A549 (cell line): ENCODE data around the gene ZFHX3. TPM values are rescaled to one million over a fixed set of nuclear protein-coding genes. Genes with fewer than 3 reads are reported as not detected.

Source experiments
- ATAC-seq, 2 experiments: fragments of 200-7000 bp in 1 of 2; fragments of >200 bp in 1 of 2; cut with Nextera tagmentation in 1 of 2; cut with Tn5 transposase in 1 of 2; 3 replicates each; pipeline versions ENCODE4 v1.8.0 to v1.9.1; 2018 to 2020; ENCODE audit warnings: mild to moderate bottlenecking in 1 of 2, moderate library complexity in 1 of 2
- CTCF ChIA-PET: fragments of 300-600 bp; sonication (Branson Sonifier 250); formaldehyde crosslinking; extraction: SDS; loops from one replicate; lab custom pipeline; 2021; ENCODE audit warnings: antibody characterized with exemption, inconsistent platforms; lab: Yijun Ruan, JAX
- POLR2A ChIA-PET: fragments of 350-600 bp; formaldehyde crosslinking; extraction: SDS; loops from one replicate; lab custom pipeline; 2021; ENCODE audit warnings: antibody characterized with exemption, inconsistent platforms; lab: Yijun Ruan, JAX
- DNase-seq, 2 experiments: peaks; one replicate each; pipeline versions ENCODE4 v3.0.0 to v3.0.0-alpha.2; 2011 to 2016; ENCODE audit warnings: low read depth in 1 of 2, low spot score in 1 of 2
- FAIRE-seq: peaks from 2 replicates; lab custom pipeline; 2011; peaks lifted over from hg19 to GRCh38; lab: Jason Lieb, UNC
- H3K27ac ChIP-seq, 2 experiments: fragments of >200 bp; sonication (Bioruptor Twin); formaldehyde crosslinking; 3 replicates each; pipeline ENCODE4 v1.5.1; 2016 to 2017
- H3K4me1 ChIP-seq: fragments of >200 bp; sonication (Bioruptor Twin); formaldehyde crosslinking; 3 replicates; pipeline ENCODE4 v1.6.1; 2016
- H3K4me2 ChIP-seq: fragments of >200 bp; sonication (Bioruptor Twin); formaldehyde crosslinking; 3 replicates; pipeline ENCODE4 v1.6.1; 2016
- H3K4me3 ChIP-seq: fragments of >200 bp; sonication (Bioruptor Twin); formaldehyde crosslinking; 3 replicates; pipeline ENCODE4 v1.5.1; 2016
- H3K9me3 ChIP-seq: fragments of >200 bp; sonication (Bioruptor Twin); formaldehyde crosslinking; 3 replicates; pipeline ENCODE4 v1.6.1; 2016
- CHD4 ChIP-seq: fragments of 200-600 bp; sonication (generic); IDR thresholded peaks from 2 replicates; pipeline ENCODE4 v1.6.1; 2016; ENCODE audit warnings: antibody characterized with exemption, mild to moderate bottlenecking, borderline replicate concordance
- FOSB ChIP-seq: fragments of 250-450 bp; sonication (Bioruptor Pico); IDR thresholded peaks from 2 replicates; pipeline ENCODE4 v1.5.0; 2020; ENCODE audit warnings: mild to moderate bottlenecking, moderate library complexity
- FOSL2 ChIP-seq, 2 experiments: fragments of 450-650 bp in 1 of 2; fragments of >200 bp in 1 of 2; sonication (Bioruptor Twin) in 1 of 2; formaldehyde crosslinking; IDR thresholded peaks; 2 replicates each; pipeline versions ENCODE4 v1.5.0 to v1.6.1; 2016 to 2020; ENCODE audit warnings: mild to moderate bottlenecking in 1 of 2, moderate library complexity in 1 of 2
- FOXS1 ChIP-seq: fragments of 250-450 bp; sonication (Bioruptor Pico); IDR thresholded peaks from 2 replicates; pipeline ENCODE4 v1.5.0; 2020; ENCODE audit warnings: mild to moderate bottlenecking, moderate library complexity
- GATA3 ChIP-seq: IDR thresholded peaks from 2 replicates; pipeline ENCODE4 v1.6.1; 2012; ENCODE audit warnings: borderline replicate concordance
- HDAC2 ChIP-seq: fragments of 200-600 bp; sonication (generic); IDR thresholded peaks from 2 replicates; pipeline ENCODE4 v1.6.1; 2016
- HOXB13 ChIP-seq: fragments of 250-450 bp; sonication (Bioruptor Pico); IDR thresholded peaks from 2 replicates; pipeline ENCODE4 v1.5.0; 2020; ENCODE audit warnings: low read depth, mild to moderate bottlenecking, moderate library complexity
- MAZ ChIP-seq: fragments of 150-350 bp; IDR thresholded peaks from 2 replicates; pipeline ENCODE4 v1.6.1; 2014; ENCODE audit warnings: antibody characterized with exemption, low read depth, low read length, borderline replicate concordance
- MYC ChIP-seq: IDR thresholded peaks from 2 replicates; pipeline ENCODE4 v1.6.1; 2012; ENCODE audit warnings: mild to moderate bottlenecking, inconsistent platforms, low read length, improper control_type of control experiment, borderline replicate concordance
- NPAS2 ChIP-seq: fragments of 250-450 bp; sonication (Bioruptor Pico); IDR thresholded peaks from 2 replicates; pipeline ENCODE4 v1.8.0; 2022; ENCODE audit warnings: mild to moderate bottlenecking, moderate library complexity, borderline replicate concordance
- NR3C1 ChIP-seq: fragments of >200 bp; sonication (Bioruptor Twin); formaldehyde crosslinking; IDR thresholded peaks from 3 replicates; pipeline ENCODE4 v1.6.1; 2017
- PHF8 ChIP-seq: fragments of 200-600 bp; sonication (generic); IDR thresholded peaks from 2 replicates; pipeline ENCODE4 v1.6.1; 2016; ENCODE audit warnings: low read depth, mild to moderate bottlenecking, antibody characterized with exemption, moderate library complexity, borderline replicate concordance
- POLR2AphosphoS2 ChIP-seq: conservative IDR thresholded peaks from 2 replicates; pipeline ENCODE4 v1.6.1; 2012; ENCODE audit warnings: low read length, improper control_type of control experiment, inconsistent platforms
- RARB ChIP-seq: fragments of 250-450 bp; sonication (Bioruptor Pico); IDR thresholded peaks from 2 replicates; pipeline ENCODE4 v1.8.0; 2021; ENCODE audit warnings: mild to moderate bottlenecking, moderate library complexity
- SMC3 ChIP-seq: fragments of >200 bp; sonication (Bioruptor Twin); formaldehyde crosslinking; IDR thresholded peaks from 3 replicates; pipeline ENCODE4 v1.6.1; 2018; ENCODE audit warnings: inconsistent platforms
- SREBF2 ChIP-seq: fragments of 450-650 bp; IDR thresholded peaks from 2 replicates; pipeline ENCODE4 v1.6.1; 2014; ENCODE audit warnings: mild to moderate bottlenecking, moderate library complexity
- ZC3H11A ChIP-seq: fragments of 450-650 bp; IDR thresholded peaks from 2 replicates; pipeline ENCODE4 v1.6.1; 2014; ENCODE audit warnings: antibody characterized with exemption, mild to moderate bottlenecking
- ZNF302 ChIP-seq: fragments of 250-450 bp; sonication (Bioruptor Pico); IDR thresholded peaks from 2 replicates; pipeline ENCODE4 v1.9.0; 2021; ENCODE audit warnings: inconsistent platforms, mild to moderate bottlenecking, moderate library complexity
- ZSCAN20 ChIP-seq: fragments of 250-450 bp; sonication (Bioruptor Pico); IDR thresholded peaks from 2 replicates; pipeline ENCODE4 v1.8.0; 2022; ENCODE audit warnings: mild to moderate bottlenecking, moderate library complexity
- WGBS: methylation state at CpG from one replicate; pipeline ENCODE4 v1.1.6; 2017; ENCODE audit errors: missing lambda C conversion rate; 5-methylcytosine and 5-hydroxymethylcytosine counted together
- polyA plus RNA-seq, 4 experiments: library from polyadenylated mRNA; depleted of rRNA in 3 of 4; stranded (reverse); fragments of >200 nt; fragmentation: RNase III in 1 of 4; extraction: RNeasy Plus Mini Kit Qiagen cat#74134 plus additional on column Dnase treatment in 1 of 4; gene quantifications; 2 replicates in 3 of 4; 3 replicates in 1 of 4; pipeline ENCODE4 v1.2.3, GENCODE V29; 2011 to 2017
- TF ChIP-seq, protein P1 (sequence below): fragments of >200 bp; sonication (Bioruptor Twin); formaldehyde crosslinking; IDR thresholded peaks from 3 replicates; pipeline ENCODE4 v1.6.1; 2016
- TF ChIP-seq, protein P2 (sequence below): fragments of 250-450 bp; sonication (Bioruptor Pico); IDR thresholded peaks from 2 replicates; pipeline ENCODE4 v1.5.0; 2021; ENCODE audit warnings: mild to moderate bottlenecking, moderate library complexity, borderline replicate concordance
- TF ChIP-seq, protein P3 (sequence below): fragments of 250-450 bp; sonication (Bioruptor Pico); IDR thresholded peaks from 2 replicates; pipeline ENCODE4 v1.5.0; 2020; ENCODE audit warnings: low read depth, mild to moderate bottlenecking, moderate library complexity
- TF ChIP-seq, protein P4 (sequence below): IDR thresholded peaks from 2 replicates; pipeline ENCODE4 v1.6.1; 2012
- TF ChIP-seq, protein P5 (sequence below): fragments of 450-650 bp; IDR thresholded peaks from 2 replicates; pipeline ENCODE4 v1.6.1; 2014; ENCODE audit warnings: antibody characterized with exemption

Gene ZFHX3
- polyA plus RNA-seq, 2 of the 4 experiments (the other 2 are of a cell fraction), result 3.9 to 6.5 TPM

DNA sequence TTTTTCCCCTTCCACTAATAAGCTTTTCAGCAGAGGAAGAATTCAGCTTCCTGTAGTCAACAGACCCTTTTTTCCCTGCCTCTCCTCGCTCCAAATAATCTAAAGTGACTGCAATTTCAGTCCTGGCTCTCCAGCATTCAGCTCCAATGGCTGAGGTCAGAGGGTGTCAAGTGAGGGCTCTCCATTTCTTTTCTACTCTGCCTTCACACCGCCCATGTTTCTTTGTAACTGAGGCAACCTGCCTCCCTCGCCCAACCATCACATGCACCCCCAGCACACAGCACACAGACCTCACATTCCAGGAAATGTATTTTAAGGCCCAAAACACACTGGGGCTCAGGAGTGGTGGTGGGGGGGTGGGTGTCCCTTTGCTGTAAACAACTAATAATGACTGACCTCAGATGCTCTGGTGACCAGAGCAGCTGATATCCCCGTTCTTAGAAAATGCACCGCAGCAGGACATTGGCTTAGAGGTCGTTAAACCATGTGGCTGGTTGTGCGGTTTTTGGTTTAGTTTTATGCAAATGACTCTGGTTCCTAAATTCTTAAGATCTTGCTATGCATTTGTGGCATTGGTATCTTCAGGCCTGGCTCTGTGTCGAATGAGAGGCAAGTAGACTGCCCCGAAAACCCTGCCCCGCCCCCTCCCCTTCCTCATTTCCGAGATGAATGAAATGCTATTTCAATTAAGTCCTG lies 203.6 kb downstream of the ZFHX3 start:
- CTCF ChIA-PET, result interaction anchor here (0.6 to 8.0 kb wide), 2 partner anchors 11 to 12 kb away, joined by 3 to 90 read pairs; no protein-coding TSS in a partner anchor
- DNase-seq (no peak), ATAC-seq (no peak)
- WGBS, result 94% methylated on average over 11 of the region's 11 CpGs
- POLR2A ChIA-PET, result no interaction called here
- H3K4me3 ChIP-seq, result no peak overlapping the region
- peak overlapping the region in 1 of 2 experiments; percentile 16; a peak in 1 of 6 replicates for H3K27ac ChIP-seq
- TF ChIP-seq, protein P1, sequence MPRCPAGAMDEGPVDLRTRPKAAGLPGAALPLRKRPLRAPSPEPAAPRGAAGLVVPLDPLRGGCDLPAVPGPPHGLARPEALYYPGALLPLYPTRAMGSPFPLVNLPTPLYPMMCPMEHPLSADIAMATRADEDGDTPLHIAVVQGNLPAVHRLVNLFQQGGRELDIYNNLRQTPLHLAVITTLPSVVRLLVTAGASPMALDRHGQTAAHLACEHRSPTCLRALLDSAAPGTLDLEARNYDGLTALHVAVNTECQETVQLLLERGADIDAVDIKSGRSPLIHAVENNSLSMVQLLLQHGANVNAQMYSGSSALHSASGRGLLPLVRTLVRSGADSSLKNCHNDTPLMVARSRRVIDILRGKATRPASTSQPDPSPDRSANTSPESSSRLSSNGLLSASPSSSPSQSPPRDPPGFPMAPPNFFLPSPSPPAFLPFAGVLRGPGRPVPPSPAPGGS, result no peak
- no peak for TF ChIP-seq SREBF2
- TF ChIP-seq RARB (CRISPR knock-in tag), result no peak
- TF ChIP-seq, protein P2, sequence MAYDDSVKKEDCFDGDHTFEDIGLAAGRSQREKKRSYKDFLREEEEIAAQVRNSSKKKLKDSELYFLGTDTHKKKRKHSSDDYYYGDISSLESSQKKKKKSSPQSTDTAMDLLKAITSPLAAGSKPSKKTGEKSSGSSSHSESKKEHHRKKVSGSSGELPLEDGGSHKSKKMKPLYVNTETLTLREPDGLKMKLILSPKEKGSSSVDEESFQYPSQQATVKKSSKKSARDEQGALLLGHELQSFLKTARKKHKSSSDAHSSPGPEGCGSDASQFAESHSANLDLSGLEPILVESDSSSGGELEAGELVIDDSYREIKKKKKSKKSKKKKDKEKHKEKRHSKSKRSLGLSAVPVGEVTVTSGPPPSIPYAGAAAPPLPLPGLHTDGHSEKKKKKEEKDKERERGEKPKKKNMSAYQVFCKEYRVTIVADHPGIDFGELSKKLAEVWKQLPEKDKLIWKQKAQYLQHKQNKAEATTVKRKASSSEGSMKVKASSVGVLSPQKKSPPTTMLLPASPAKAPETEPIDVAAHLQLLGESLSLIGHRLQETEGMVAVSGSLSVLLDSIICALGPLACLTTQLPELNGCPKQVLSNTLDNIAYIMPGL (CRISPR knock-in tag), result no peak
- no peak for TF ChIP-seq POLR2AphosphoS2
- TF ChIP-seq FOSB (CRISPR knock-in tag), result no peak
- no peak for TF ChIP-seq ZNF302 (CRISPR knock-in tag)
- TF ChIP-seq SMC3, result no peak
- TF ChIP-seq PHF8, result no peak
- no peak for TF ChIP-seq FOSL2 (IDR thresholded peaks at IDR 0.05)
- no peak for TF ChIP-seq FOSL2 (CRISPR knock-in tag; IDR thresholded peaks at IDR 0.05)
- TF ChIP-seq, all 56 proteins: peak for 0
- FAIRE-seq, result no peak
- H3K4me2 ChIP-seq, result no peak overlapping the region
- peaks cover 40% of the 10 kb centered on the region for H3K4me1 ChIP-seq
- H3K9me3 ChIP-seq, result no peaks in the 10 kb centered on the region

DNA sequence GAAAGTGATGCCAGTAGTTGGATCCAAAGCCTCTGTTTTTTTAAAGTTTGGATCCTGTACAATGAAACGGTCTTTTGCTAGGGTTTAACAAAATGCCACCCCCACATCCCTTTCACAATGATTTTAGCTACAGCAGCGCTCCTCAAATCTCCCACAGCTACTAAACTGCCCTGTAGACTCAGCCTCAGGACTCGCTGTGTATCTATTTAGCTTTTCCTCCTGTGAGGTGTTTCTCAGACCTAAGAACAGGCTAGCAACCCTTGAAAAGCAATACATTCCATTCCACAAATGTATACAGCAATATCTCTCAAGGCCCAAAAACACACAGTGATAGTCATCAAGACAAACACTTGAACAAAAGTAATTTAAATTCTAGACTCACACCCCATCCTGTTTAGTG lies 206.4 kb downstream of the ZFHX3 start:
- ChIA-PET POLR2A (no interaction called here), CTCF (interaction anchor here (1.0 to 1.3 kb wide), 3 partner anchors 8 to 16 kb away, joined by 4 to 5 read pairs (median 4); no protein-coding TSS in a partner anchor)
- no peak for ATAC-seq
- TF ChIP-seq, protein P3, sequence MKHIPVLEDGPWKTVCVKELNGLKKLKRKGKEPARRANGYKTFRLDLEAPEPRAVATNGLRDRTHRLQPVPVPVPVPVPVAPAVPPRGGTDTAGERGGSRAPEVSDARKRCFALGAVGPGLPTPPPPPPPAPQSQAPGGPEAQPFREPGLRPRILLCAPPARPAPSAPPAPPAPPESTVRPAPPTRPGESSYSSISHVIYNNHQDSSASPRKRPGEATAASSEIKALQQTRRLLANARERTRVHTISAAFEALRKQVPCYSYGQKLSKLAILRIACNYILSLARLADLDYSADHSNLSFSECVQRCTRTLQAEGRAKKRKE, result no peak
- TF ChIP-seq MYC (no peak), ZC3H11A (no peak), HDAC2 (no peak), CHD4 (no peak), NR3C1 (no peak), NPAS2 (CRISPR knock-in tag) (no peak), GATA3 (no peak), MAZ (no peak), FOXS1 (CRISPR knock-in tag) (no peak), ZSCAN20 (no peak), HOXB13 (no peak)
- TF ChIP-seq, protein P4, sequence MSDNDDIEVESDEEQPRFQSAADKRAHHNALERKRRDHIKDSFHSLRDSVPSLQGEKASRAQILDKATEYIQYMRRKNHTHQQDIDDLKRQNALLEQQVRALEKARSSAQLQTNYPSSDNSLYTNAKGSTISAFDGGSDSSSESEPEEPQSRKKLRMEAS, result no peak
- TF ChIP-seq, protein P1, result no peak
- TF ChIP-seq, protein P5, sequence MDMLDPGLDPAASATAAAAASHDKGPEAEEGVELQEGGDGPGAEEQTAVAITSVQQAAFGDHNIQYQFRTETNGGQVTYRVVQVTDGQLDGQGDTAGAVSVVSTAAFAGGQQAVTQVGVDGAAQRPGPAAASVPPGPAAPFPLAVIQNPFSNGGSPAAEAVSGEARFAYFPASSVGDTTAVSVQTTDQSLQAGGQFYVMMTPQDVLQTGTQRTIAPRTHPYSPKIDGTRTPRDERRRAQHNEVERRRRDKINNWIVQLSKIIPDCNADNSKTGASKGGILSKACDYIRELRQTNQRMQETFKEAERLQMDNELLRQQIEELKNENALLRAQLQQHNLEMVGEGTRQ, result no peak
- Histone ChIP-seq H3K4me3 (no peak overlapping the region), H3K4me2 (no peak overlapping the region), H3K9me3 (no peaks in the 10 kb centered on the region), H3K27ac (no peak overlapping the region), H3K4me1 (peaks cover 15% of the 10 kb centered on the region; the same call in 2 of the 3 replicates)
- WGBS, result 87% methylated on average over 3 of the region's 3 CpGs
- DNase-seq, result no peak
- FAIRE-seq, result no peak
